WERI-Rb-1 (cell line): ENCODE data around the gene PLXDC1.

ENCODE experiments used
- DNase-seq: peaks from one replicate; pipeline ENCODE4 v3.0.0-alpha.2; 2020
- H3K27ac ChIP-seq: fragments of 250-450 bp; sonication (Bioruptor Pico); 2 replicates; pipeline ENCODE4 v1.5.1; 2020; ENCODE audit warnings: mild to moderate bottlenecking, moderate library complexity
- H3K27me3 ChIP-seq: fragments of 250-450 bp; sonication (Bioruptor Pico); 2 replicates; pipeline ENCODE4 v1.5.1; 2021; ENCODE audit warnings: mild to moderate bottlenecking, low read depth, moderate library complexity; ENCODE audit not compliant: insufficient read depth, severe bottlenecking
- H3K36me3 ChIP-seq: fragments of 250-450 bp; sonication (Bioruptor Pico); 2 replicates; pipeline ENCODE4 v1.5.1; 2020; ENCODE audit warnings: mild to moderate bottlenecking, moderate library complexity
- H3K4me3 ChIP-seq: 2 replicates; pipeline ENCODE4 v1.5.1; 2011; ENCODE audit warnings: low read depth, mild to moderate bottlenecking, control low read depth, low read length
- H3K9me3 ChIP-seq: fragments of 250-450 bp; sonication (Bioruptor Pico); 2 replicates; pipeline ENCODE4 v1.5.1; 2021; ENCODE audit warnings: mild to moderate bottlenecking, moderate library complexity; ENCODE audit not compliant: severe bottlenecking
- CTCF ChIP-seq: IDR thresholded peaks from 2 replicates; pipeline ENCODE4 v1.5.1; 2011; ENCODE audit warnings: low read depth, mild to moderate bottlenecking, control low read depth, inconsistent platforms, low read length

The PLXDC1 gene

DNA sequence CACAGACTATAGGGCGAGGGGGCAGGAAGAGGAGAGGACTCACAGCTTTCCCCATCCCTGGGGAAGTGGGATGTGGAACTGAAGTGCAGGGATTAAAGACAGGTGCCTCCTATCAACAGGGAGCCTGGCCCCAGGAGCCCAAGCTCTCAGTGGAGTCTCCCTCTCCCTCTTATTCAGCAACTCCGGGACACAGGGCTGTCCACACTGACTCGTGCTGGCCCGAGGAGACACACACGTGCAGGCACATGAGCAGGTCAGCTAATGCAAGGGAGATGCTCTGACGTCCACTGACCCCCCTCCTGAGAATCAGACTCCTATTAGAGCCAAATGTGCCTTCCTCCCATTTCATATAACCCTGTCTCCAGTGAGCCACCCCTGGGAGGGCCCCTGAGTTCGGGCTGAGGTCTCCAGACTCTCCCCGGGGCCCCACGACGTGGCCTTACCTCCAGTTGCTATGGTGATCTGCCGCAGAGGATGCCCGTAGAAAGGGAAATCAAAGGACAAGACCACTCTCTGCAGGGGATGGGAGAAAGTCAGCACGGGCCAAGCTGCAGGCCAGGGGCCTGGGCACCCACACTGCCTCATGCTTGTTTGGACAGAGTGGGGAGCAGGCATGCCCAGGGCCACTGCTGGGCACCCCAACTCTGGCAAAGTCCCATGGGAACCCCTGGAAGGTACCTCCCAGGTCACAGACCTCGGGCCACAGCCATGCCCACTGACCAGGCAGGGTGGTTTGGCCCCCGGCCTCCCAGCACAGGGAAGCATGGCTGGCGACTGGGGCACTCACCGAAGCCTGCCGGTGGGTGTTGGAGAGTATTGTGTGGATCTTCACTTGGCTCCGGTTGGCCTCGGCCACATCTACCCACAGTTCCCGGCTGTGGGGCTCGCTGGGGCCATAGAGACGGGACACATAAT lies 42.7 kb downstream of the PLXDC1 start:
- no peak for DNase-seq
- no peak for TF ChIP-seq CTCF

DNA sequence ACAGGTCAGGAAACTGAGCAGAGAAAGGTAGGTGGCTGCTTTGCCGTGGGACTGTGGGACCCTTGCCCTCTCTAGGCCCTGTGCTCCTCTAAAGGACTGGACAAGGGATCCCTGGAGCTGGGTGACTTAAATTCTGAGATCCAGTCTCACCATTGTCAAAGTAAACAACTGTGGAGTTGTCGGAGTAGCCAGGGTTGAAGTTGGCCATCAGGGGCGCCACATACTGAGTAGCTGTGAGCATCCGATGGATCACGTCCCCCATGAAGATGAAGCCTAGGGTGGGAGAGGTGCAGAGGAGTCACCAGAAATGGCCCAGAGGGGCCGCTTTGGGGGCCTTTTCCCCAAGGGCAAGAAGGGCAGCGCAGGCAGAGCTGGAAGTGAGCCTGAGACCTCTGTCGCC lies 43.5 kb downstream of the PLXDC1 start:
- Histone ChIP-seq H3K36me3 (no peaks in the 10 kb centered on the region), H3K4me3 (no peak overlapping the region), H3K27me3 (no peaks in the 10 kb centered on the region), H3K27ac (no peak overlapping the region), H3K9me3 (no peaks in the 10 kb centered on the region)
- no peak for DNase-seq
- no peak for TF ChIP-seq CTCF

More for the DNA sequence above, 42.7 kb downstream of the PLXDC1 start:
- Histone ChIP-seq H3K9me3 (no peaks in the 10 kb centered on the region), H3K27ac (no peak overlapping the region), H3K27me3 (no peaks in the 10 kb centered on the region), H3K36me3 (no peaks in the 10 kb centered on the region), H3K4me3 (no peak overlapping the region)

- DNase-seq: no peak
- no peak for TF ChIP-seq CTCF
- H3K27ac ChIP-seq: no peak overlapping the region
- no peak overlapping the region for H3K4me3 ChIP-seq
- no peaks in the 10 kb centered on the region for H3K27me3 ChIP-seq
- no peaks in the 10 kb centered on the region for H3K36me3 ChIP-seq
- no peaks in the 10 kb centered on the region for H3K9me3 ChIP-seq
Observed at GRCh38 chr17:39107155-39107554, 44.3 kb downstream of the PLXDC1 start.

DNA sequence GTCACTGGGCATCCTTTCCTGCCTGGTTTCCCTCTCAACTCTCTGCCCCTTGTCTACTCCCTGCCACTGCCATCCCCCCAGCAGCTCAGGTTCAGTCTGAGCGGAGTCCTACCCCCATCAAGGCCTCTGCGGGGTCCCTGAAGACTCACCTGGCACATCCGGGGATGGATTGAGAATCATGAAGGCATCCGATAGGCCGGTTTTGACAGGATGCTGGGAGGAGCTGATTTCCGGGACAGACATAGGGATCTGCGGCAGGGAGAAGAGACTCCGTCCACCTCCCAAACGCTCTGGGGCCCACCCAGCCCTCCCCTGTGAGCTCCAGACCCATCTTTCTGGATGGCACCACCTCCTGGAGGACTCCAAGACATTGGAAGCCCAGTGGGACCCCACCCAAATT lies 45.7 kb downstream of the PLXDC1 start:
- Histone ChIP-seq H3K27me3 (no peaks in the 10 kb centered on the region), H3K4me3 (no peak overlapping the region), H3K27ac (no peak overlapping the region), H3K9me3 (no peaks in the 10 kb centered on the region), H3K36me3 (no peaks in the 10 kb centered on the region)
- TF ChIP-seq CTCF: no peak
- no peak for DNase-seq

DNA sequence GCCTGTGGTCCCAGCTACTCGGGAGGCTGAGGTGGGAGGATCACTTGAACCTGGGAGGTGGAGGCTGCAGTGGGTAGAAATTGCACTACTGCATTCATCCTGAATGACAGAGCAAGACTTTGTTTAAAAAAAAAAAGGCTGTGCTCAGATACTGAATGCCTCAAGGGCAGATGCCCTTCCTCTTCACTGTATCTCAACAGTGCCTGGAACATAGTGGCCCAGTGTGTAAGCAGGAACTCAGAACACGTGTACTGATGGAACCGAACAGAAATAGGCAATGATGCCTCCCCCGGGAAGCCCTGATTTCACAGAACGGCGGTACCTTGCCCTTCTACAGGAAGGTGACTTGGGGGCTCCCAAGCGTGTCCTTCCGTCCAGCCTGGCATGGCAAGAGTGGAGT lies 46.8 kb downstream of the PLXDC1 start:
- DNase-seq: no peak
- no peak for TF ChIP-seq CTCF
- Histone ChIP-seq H3K27ac (no peak overlapping the region), H3K4me3 (no peak overlapping the region), H3K9me3 (no peaks in the 10 kb centered on the region), H3K27me3 (no peaks in the 10 kb centered on the region), H3K36me3 (no peaks in the 10 kb centered on the region)
